GOT3 (cell line): Measurements from ENCODE around the gene LAMA2.

Experiments used
- DNase-seq: peaks from one replicate; lab custom pipeline; 2025; ENCODE audit warnings: mixed read lengths; lab: John Stamatoyannopoulos, UW

Gene LAMA2

DNA sequence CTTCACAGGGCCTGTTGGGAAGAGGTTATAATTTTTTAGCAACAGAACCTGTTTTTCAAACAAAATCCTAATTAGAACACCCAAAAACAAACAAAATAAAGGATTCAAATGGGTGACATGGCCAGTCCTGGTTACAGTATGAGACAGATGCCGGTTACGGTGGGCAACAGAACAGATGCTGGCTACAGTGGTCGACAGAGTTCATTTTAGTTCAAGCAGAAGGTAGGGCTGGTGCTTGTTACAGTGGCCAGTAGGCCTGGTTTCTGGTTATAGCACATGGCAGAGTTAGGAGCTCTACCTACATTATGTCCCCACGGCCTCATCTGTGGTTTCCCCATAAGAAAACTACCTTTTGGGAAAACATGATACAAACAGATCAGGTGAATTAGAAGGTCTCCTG lies 327.7 kb downstream of the LAMA2 start:
- DNase-seq, result no peak

DNA sequence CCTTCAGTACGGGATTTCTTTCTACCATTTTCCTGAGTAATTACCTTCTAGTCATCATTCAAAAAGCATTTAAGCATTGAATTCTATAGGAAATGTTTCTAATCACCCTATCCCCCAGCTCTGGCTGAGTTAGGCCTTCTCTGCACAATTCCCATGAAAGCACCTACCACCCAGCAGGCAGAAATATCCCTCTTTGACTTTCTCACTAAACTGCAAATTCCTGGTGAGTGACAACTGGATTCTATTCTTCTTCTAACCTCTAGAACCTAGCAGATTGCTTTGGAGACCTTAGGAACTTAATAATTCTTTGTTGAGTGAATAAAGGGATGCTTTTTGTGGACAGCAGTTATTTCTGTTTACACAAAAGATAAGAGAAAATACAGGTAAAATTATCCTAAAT lies 328.7 kb downstream of the LAMA2 start:
- DNase-seq, result no peak

DNA sequence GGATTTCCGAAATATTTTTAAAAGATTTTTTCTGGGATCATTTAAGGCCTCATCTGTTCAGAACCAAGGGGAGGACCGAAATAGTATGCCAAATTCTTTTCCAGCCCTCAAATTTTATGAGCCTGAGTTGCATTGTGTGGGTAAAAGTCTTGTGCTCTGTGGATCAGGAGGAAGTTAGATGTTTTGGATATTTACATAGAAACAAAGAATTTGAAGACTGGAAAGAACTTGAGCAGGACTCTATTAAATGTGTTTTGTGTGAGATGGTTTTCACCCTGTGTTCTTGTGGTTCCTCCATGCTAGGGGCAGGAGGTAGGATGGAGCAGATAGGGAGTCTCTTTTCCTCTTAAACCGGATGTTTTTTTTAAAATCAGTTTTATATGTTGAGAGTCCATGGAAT lies 329.1 kb downstream of the LAMA2 start:
- DNase-seq, result no peak

DNA sequence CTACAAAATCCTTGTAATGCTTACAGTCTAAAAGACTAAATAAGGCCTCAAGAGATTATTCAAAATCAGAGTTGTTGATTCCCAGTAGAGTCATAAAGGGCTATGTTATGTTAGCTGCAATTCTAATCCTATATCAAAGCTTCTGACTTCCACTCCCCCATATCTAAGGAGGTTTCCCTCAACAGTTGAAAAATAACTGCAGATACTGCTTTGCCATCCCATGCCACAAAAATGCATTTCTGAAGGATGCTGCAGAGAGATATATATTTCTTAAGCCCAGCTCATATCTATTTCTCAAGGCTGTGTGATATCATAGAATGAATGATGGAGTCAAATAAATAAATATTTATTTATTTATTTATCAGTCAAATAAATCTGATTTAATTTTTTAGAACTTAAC lies 332.3 kb downstream of the LAMA2 start:
- DNase-seq, result no peak

DNA sequence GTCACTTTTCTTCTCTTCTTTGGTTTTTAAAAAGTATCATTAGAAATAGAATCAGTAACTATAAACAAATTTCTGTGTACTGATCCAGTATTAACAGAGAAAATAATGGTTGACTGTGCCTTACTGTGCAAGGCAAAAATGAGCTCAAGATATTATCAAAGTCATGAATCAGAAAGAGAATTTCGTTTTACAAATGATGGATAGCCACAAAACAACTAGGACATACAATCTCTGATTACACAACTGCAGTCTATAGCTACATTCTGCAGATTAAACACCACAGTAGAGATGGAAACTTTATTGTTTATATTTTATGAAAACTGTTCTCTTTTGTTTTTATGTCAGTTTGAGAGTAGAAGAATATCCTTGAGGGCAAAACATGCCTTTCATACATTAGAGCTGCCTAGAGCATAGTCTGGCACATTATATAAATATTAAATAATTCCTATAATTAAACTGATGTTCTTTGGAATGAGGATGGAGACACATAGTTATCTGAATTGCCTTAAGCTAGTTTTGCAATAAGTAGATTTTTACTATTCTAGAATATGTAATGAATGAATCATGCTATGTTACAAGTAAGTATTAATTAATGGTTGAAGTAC lies 333.1 kb downstream of the LAMA2 start:
- DNase-seq, result no peak

- DNase-seq, result no peak
Measured at GRCh38 chr6:129217701-129218100, 334.8 kb downstream of the LAMA2 start.

GRCh38 chr6:129233458-129234134 lies 350.7 kb downstream of the LAMA2 start:
- no peak for DNase-seq

GRCh38 chr6:129235167-129236000 lies 352.4 kb downstream of the LAMA2 start:
- DNase-seq, result no peak

GRCh38 chr6:129236001-129236517 lies 353.1 kb downstream of the LAMA2 start:
- no peak for DNase-seq

GRCh38 chr6:129238991-129239390 lies 356.1 kb downstream of the LAMA2 start:
- DNase-seq, result no peak

- no peak for DNase-seq
Measured at GRCh38 chr6:129239825-129240491, 357.0 kb downstream of the LAMA2 start.

DNA sequence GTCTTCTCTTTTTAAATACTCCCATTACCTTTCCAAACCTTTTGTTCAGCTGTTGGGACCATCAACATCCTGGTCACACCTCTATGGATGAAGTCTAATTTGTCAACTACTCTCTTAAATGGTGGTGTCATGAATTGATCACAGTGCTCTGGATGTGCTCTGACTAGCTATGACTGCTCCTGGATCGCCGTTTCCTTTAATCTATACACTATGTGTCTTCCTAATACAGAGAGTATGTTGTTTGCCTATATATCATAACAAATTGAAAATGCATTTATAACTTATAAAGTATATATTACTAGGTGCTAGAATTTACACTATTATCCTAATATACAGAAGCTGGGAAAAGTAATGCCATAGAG lies 357.5 kb downstream of the LAMA2 start:
- no peak for DNase-seq

DNA sequence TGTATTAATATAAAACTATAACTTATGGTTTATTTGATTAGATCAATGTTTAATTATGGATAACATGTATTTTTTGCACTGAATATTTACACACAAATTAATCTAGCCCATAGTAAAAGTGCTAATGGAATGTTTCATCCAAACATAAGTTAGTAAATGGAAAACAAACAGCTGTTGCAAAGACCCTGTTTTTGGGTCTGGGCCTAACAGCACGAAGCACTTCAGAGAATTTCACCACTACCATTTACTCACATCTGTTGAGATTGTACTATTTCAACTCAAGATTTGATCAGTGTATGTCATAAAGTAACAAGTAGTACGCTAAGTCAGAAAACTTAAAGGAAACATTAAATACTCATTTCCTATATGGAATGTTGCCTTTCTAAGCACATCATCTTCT lies 359.6 kb downstream of the LAMA2 start:
- DNase-seq, result no peak

DNA sequence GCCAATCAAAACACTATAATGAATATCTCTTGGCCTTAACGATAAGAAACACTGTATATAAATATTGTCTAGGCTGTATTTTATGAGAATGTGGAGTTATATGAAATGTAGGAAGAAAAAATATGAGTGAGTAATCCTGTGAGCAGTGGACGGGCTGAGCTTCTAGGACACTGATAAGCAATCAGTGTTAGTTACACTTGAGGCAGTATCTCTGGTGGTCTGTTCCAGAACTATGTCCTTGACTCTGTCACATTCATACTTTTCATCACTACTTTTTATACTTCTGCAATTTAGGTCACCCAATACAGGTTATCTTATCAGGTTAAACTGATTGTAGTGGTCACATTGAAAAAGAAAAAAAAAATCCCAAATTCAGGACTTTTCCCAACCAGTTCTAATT lies 360.4 kb downstream of the LAMA2 start:
- DNase-seq, result no peak

DNA sequence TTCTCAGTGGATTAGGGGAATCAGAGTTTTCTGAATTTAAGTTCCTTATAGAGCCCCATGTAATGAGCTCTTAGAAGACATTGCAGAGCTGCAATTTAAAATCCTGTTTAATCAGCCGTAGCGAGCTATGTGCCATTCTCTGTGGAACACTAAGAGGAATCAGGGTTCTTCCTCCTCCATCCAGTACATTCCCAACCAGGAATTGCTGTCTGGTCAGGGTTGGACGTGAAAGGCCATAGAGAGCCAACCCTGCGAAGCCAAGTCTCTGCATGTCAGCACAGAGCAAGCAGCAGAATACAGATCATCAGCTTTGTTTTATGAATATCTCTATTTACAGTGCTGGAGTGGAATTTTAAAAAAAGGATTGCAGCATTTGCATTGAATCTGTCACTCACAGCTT lies 366.0 kb downstream of the LAMA2 start:
- DNase-seq, result no peak

GRCh38 chr6:129251669-129252376 lies 368.9 kb downstream of the LAMA2 start:
- DNase-seq, result no peak

DNA sequence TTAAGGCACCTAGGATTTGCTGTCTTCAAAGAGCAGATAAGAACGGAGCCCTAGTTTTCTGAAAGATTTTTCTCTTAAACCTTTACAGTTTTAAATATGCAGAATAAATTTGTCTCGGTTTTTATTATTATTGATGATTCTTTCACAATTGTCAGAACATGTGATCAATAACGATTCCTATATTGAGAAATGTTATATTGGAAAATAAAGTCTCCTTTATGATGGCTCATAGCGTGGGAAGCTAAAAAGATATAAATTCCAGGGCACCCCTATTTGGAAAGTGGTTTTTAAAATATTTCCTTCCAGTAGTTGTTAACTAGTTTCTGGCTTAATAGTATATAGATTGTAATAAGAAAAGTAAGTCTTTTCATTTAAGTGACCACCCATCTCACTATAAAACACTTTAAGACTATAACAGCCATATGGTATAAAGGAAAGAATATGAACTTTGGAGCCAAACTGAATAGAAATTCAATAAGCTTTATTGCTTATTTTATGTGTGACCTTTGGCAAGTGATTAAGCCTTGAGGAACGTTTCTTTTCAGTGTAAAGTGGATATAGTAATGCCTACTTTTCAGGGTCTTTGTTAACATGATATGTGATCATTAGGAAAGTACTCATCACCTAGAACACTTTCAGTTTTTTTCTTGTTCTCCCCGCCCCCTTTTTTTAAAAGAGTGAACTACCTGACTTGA lies 369.6 kb downstream of the LAMA2 start:
- DNase-seq, result no peak

GRCh38 chr6:129253242-129253641 lies 370.3 kb downstream of the LAMA2 start:
- no peak for DNase-seq

DNA sequence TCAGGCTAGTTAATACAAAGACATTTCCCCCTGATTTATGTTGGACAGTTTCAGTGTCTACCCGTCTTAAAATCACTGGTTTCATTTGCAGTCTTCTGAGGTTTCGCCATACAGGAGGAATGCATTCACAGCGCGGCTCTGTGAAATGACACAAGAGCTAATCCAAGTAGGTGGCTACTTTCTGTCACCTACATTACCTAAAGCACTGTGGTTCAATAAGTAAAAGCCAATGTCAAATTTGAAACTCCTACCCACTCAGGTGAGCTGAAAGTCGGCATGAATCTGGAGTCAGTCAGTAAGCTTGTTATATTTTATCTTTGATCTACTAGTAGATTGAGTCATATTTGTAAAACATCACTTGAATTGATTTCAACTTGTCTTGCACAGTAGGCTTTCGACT lies 370.8 kb downstream of the LAMA2 start:
- no peak for DNase-seq

DNA sequence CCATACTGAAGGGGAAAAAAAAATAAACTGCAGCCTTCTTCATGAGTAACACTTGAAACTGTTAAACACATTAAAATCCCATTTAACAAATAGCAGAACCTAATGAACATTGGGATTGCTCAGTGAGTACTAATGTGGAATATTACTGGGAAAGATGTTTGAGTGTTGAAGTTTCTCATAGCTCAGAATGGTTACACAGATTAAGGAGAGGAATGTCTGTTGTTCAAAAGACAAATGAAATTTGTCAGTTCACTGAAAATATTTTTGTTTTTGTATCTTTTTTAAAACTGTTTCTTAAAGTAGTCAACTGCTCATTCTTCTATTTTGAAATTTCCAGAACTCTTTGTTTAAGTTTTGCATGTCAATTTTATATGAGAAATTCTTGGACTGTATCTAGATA lies 374.3 kb downstream of the LAMA2 start:
- no peak for DNase-seq

DNA sequence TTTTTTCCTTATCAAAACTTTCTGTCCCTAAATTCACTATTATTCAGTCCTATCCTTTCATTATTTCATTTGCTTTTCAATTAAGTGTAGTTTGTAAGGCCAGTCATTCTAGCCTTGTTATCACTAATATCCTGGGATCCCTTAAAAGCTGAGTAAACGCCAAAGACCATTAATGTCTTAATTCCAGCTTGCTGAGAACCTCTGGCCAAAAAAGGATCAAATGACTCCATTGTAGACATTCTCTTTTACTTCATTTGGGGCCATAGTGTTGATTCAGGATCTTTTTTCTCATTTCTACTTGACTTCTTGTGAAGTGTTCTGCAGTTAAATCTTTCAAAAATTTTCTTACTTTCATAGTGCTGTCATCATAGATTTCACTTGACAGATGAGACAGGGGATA lies 379.7 kb downstream of the LAMA2 start:
- no peak for DNase-seq
